Activated T-helper 2 cell treated with anti-CD3 and anti-CD28 coated beads, Interferon-gamma antibody, Interleukin-2, Interleukin-4, amounts not matched to agents 10 μg/mL and 5 μg/mL and 100 μg/mL, durations not matched to agents 14 hours and 24 hours and 36 hours (primary cell): ENCODE results near the gene PIAS4. TPM values are rescaled to one million over a fixed set of nuclear protein-coding genes. Genes with fewer than 3 reads are reported as not detected.
"Not testable (repeated sequence)": the region's sequence is repeated elsewhere in the genome, so short reads cannot be mapped to it uniquely, and the experiment has no call there.

Experiments
- DNase-seq: peaks from one replicate; pipeline ENCODE4 v3.0.0; 2021; ENCODE audit warnings: low spot score
- H3K27ac Mint-ChIP-seq: one replicate; pipeline ENCODE4 v1.8.0; 2021; ENCODE audit warnings: mixed read lengths
- H3K27me3 Mint-ChIP-seq: one replicate; pipeline ENCODE4 v1.8.0; 2021; ENCODE audit warnings: low read depth, mixed read lengths
- H3K36me3 Mint-ChIP-seq: one replicate; pipeline ENCODE4 v1.8.0; 2021; ENCODE audit warnings: low read depth, mixed read lengths
- H3K4me1 Mint-ChIP-seq: one replicate; pipeline ENCODE4 v1.8.0; 2021; ENCODE audit warnings: low read depth, mixed read lengths
- H3K4me3 Mint-ChIP-seq: one replicate; pipeline ENCODE4 v1.8.0; 2021; ENCODE audit warnings: low read depth, mild to moderate bottlenecking, moderate library complexity, mixed read lengths
- H3K9me3 Mint-ChIP-seq: one replicate; pipeline ENCODE4 v1.8.0; 2021; ENCODE audit warnings: mixed read lengths
- intact Hi-C: fragments of 100-400 bp; cut with micrococcal nuclease; formaldehyde crosslinking; loops from one replicate; pipeline ENCODE4 v1.15.1; 2023
- total RNA-seq: library from RNA; stranded (reverse); gene quantifications from 2 replicates; pipeline ENCODE4 v1.2.3, GENCODE V29; 2022

The PIAS4 gene, protein sequence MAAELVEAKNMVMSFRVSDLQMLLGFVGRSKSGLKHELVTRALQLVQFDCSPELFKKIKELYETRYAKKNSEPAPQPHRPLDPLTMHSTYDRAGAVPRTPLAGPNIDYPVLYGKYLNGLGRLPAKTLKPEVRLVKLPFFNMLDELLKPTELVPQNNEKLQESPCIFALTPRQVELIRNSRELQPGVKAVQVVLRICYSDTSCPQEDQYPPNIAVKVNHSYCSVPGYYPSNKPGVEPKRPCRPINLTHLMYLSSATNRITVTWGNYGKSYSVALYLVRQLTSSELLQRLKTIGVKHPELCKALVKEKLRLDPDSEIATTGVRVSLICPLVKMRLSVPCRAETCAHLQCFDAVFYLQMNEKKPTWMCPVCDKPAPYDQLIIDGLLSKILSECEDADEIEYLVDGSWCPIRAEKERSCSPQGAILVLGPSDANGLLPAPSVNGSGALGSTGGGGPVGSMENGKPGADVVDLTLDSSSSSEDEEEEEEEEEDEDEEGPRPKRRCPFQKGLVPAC
- total RNA-seq, result 31.5 and 36.3 TPM in 2 replicates

DNA sequence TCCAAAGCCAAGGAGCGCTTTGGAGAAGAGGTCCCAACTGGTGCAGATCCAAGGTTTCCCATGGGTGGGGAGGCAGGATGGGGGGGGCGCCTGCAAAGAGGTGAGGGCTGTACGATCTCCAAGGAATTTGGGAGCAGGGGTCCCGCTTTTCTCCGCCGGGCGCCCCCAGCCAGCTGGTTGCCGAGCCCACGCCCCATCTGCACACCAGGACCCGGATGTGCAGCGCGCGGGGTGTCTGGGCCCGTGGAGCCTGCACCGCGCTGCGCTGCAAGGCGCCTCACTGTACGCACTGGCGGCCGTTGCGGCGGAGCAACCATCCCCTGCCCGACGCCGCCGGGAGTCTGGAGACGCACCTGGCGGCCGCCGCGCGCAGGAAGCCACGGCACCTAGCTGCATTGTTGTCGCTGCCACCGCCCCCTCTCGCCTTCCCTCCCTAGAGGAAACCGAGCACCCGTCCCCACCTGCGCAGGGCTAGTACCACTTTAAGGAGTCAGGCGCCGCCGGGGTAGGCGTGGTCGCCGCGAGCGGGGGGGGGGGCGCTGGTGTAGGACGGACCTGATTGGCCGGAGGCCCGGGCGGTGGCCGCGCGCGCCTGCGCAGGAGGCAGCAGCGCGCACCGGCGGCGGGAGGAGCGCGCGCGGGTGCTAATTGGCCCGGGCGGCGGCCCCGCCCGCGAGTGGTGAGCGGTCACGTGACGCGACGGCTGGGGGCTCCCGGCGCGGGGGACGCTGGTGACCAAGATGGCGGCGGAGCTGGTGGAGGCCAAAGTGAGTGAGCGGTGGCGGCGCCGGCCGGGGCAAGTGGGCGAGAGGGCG, at the start of gene PIAS4:
Gene PIAS4 (plus strand): TSS at position 716 of the 815 bp plus-strand sequence. CDS start 25 bp downstream, at position 741.
- H3K36me3 Mint-ChIP-seq, result peaks cover 6% of the 10 kb centered on the region
- H3K4me3 Mint-ChIP-seq, result peak within 1 kb of the TSS; percentile 86
- H3K27ac Mint-ChIP-seq, result peak within 1 kb of the TSS; percentile 73
- intact Hi-C loops, result loop anchor here (1.0 to 10.0 kb wide), 5 partner anchors 17 to 175 kb away; partner anchors contain the start of genes ANKRD24, EEF2, MAP2K2 and SIRT6
- H3K9me3 Mint-ChIP-seq, result no peaks in the 10 kb centered on the region
- DNase-seq, result peak; percentile 94
- H3K4me1 Mint-ChIP-seq, result peaks cover 8% of the 10 kb centered on the region
- H3K27me3 Mint-ChIP-seq, result no peaks in the 10 kb centered on the region

DNA sequence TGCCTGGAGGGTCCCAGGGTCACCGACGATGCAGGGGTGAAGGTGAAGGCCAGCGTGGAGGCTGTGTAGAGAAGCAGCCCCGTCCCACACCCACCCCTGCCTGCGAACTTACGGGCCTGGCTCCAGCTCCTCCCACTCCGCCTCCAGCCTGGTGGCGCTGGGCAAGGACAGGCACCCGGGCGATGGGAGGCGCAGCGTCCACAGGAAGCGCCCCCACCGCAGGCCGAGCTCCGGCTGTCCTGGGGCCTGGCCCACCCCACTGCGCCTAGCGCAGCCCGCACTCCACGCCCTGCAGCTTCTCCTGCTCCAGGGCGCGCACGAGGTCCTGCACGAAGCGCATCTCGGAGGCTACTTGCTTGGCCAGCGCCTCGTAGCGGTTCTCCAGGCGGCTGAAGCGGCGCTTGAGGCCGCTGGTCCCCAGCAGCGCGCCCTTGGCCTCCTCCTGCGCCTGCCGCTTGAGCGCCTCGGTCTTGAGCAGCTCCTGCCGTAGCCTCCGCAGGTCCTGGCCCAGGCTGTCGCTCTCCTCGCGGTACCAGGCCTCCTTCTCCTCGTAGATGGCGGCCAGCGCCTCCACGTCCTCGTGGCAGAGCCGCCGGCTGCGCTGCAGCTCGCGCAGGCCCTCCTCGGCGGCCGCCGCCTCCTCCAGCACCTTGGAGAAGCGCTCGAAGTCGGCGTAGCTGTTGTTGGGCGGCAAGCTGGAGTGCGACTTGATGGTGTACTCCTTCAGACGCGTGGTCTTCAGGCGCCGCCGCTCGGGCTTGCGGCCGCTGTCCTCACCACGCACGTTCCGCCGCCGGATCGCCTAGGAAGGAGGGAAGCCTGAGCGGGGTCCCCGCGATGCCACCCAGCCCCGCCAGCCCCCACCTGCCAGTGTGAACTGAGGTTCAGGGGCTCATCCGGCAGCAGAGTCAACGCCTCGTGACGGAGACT, 48.4 kb upstream of the PIAS4 start:
- Mint-ChIP-seq H3K27me3 (no peaks in the 10 kb centered on the region), H3K36me3 (peaks cover 25% of the 10 kb centered on the region), H3K4me1 (no peaks in the 10 kb centered on the region), H3K9me3 (no peaks in the 10 kb centered on the region), H3K4me3 (no peak overlapping the region), H3K27ac (no peak overlapping the region)
- no peak for DNase-seq
- intact Hi-C loops, result no loop called here

DNA sequence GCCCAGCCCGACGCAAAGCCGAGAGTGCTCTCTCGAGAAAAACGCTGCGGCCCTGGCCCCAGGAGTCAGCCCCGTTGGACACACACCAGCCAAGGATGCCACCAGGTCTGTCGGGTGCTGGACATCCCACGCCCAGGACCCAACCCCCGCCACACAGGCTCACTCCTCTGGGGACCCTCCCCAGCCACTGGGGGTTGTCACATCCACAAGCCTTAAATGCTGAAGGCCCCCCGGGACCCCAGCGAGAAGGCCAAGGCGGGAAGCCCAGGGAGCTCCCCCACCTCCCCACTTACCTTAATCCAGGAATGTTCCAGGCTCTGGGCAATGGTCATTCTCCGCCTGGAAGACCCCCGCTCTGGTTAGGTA, 47.8 kb upstream of the PIAS4 start:
- Mint-ChIP-seq H3K4me1 (no peaks in the 10 kb centered on the region), H3K27me3 (no peaks in the 10 kb centered on the region), H3K9me3 (no peaks in the 10 kb centered on the region), H3K4me3 (no peak overlapping the region), H3K36me3 (peaks cover 29% of the 10 kb centered on the region), H3K27ac (no peak overlapping the region)
- no peak for DNase-seq
- intact Hi-C loops, result no loop called here

DNA sequence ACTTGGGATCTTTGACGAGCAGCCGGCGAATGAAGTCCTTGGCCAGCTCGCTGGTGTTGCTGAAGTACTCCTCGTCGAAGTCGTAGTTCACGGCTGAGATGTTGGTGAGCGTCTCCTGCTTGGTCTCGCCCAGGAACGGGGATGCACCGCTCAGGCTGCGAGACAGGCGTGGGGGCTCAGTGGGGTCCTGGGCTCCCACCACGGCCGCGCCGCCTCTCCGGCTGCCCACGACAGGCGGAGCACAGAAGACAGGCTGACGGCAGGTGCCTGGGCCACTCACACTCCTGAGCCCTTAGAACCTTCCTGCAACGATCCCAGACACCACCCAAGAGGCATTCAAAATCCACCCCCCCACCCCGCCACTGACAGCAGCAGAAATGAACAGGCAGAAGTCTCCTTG, 46.5 kb upstream of the PIAS4 start:
- DNase-seq, result no peak
- peaks cover 35% of the 10 kb centered on the region for H3K36me3 Mint-ChIP-seq

DNA sequence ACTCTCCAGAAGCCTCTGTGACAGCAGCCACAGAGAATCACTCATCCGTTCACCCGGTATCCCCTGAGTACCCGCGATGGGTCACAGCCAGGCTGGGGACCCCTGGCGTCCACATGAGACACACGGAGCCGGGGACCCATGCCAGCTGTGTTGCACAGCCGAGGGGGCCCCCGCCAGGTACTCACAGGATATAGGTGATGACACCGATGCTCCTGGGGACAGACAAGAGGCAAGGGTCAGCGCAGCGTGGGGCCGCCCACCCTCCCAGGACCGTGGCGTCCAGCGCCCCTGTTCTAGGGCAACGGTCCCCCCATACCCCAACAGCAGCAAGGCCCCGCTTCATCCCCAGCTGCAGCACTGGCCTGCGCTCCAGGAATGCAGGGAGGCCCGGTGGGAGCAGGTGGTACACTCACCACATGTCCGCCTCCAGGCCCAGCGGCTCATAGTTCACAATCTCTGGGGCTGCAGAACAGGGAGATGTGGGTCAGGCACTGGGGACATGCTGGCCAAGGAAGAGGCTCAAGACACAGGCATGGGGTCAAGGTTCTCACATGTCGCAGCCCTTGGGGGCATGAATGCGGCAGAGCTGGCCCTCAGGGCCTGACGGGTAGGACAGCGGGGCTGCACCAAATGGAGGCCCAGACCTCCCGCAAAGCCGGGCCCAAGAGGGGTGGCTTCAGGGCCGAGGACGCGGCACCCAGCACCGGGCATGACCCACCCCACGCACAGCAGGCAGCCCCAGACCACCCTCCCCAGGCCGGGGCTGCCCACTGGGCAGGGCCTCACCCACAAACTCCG, 43.9 kb upstream of the PIAS4 start:
- Mint-ChIP-seq H3K36me3 (peaks cover 42% of the 10 kb centered on the region), H3K4me3 (no peak overlapping the region), H3K27ac (no peak overlapping the region), H3K4me1 (no peaks in the 10 kb centered on the region), H3K9me3 (no peaks in the 10 kb centered on the region), H3K27me3 (no peaks in the 10 kb centered on the region)
- DNase-seq, result no peak
- intact Hi-C loops, result no loop called here

More for the DNA sequence above, 46.5 kb upstream of the PIAS4 start:
- Mint-ChIP-seq H3K27me3 (no peaks in the 10 kb centered on the region), H3K4me3 (no peak overlapping the region), H3K4me1 (no peaks in the 10 kb centered on the region), H3K9me3 (no peaks in the 10 kb centered on the region), H3K27ac (no peak overlapping the region)
- intact Hi-C loops, result no loop called here

DNA sequence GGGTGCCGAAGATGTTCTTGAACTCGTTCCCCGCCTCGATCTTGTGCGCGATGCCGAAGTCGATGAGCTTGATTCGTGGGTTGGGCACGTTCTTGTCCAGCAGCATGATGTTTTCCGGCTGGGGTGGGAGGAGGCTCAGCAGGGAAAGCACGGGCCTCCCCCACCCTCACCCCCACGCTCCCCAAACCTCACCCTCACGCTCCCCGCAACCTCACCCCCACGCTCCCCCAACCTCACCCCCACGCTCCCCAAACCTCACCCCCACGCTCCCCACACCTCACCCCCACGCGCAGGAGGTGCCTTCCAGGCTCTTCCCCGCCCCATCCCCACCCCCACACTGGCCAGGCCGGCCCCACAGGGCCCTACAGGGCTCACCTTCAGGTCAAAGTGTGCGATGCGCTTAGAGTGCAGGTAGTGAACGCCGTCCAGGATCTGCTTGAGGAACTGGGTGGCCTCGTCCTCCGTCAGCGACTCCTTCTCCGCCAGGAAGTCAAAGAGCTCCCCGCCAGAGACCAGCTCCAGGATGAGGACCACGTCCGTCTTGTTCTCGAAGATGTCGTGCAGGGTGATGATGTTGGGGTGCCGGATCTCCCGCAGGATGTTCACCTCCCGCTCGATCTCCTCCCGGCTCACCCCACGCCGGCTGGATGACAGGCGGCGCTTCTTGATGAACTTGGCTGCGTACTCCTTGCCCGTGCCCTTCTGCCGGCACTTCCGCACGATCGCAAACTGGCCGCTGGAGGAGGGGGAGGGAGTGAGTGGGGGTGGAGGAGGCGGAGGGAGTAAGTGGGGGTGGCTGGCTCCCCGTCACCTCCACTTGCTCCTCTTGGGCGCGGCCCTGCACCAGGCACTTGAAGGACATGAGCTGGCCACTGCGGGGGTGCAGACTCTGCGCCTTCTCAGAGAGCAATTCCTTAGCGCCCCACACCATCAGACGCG, 43.0 kb upstream of the PIAS4 start:
- Mint-ChIP-seq H3K27me3 (no peaks in the 10 kb centered on the region), H3K36me3 (peaks cover 51% of the 10 kb centered on the region), H3K9me3 (no peaks in the 10 kb centered on the region), H3K4me1 (peaks cover 4% of the 10 kb centered on the region), H3K4me3 (no peak overlapping the region), H3K27ac (no peak overlapping the region)
- DNase-seq, result no peak
- intact Hi-C loops, result no loop called here

DNA sequence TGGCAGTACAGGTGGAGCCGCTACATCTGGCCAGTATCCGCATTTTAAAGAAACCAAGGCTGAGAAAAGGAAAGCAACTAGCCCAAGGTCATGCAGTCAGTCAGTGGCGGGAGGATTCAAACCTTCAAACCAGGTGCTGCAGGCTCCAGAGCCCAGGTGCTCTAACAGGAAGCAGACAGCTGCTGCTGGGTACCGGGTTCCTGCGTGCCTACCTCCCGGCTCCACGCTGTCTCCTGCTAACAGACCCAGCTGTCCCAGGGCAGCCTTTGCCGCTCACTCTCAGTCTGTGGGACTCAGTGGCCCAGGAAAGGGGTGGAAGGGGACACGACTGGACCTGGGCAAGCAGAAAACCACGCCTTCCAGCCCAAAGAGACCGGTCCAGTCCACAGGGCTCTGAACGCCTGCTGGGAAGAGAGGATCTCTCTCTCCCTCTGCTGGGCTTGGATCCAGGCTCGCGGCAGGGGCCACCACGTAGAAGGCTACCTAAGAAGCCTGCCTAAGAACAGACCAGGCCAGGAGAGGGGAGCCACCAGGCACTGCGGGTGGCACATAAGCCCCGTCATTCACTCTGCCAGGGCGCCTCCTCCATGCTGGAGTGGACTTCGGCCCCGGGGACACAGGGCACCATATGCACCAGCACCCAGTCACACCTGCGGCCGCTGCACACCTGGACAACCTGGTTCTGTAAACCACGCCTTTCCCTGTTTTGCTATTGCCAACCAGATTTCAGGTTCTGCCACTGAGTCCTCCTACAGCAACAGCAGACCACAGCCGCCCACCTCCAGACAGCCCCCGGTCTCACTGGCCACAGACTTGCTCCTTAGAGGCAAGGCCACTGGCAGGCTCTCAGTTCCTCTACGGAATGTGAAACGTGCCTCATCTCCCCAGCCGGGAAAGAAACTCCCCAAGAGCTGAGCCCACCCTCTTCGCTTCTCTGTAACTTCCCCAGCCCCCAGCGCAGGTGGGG, 41.2 kb upstream of the PIAS4 start:
- peaks cover 52% of the 10 kb centered on the region for H3K36me3 Mint-ChIP-seq
- H3K27me3 Mint-ChIP-seq, result no peaks in the 10 kb centered on the region
- no peak for DNase-seq
- H3K9me3 Mint-ChIP-seq, result no peaks in the 10 kb centered on the region
- no peak overlapping the region for H3K27ac Mint-ChIP-seq
- H3K4me1 Mint-ChIP-seq, result peaks cover 16% of the 10 kb centered on the region
- no peak overlapping the region for H3K4me3 Mint-ChIP-seq
- intact Hi-C loops, result no loop called here

DNA sequence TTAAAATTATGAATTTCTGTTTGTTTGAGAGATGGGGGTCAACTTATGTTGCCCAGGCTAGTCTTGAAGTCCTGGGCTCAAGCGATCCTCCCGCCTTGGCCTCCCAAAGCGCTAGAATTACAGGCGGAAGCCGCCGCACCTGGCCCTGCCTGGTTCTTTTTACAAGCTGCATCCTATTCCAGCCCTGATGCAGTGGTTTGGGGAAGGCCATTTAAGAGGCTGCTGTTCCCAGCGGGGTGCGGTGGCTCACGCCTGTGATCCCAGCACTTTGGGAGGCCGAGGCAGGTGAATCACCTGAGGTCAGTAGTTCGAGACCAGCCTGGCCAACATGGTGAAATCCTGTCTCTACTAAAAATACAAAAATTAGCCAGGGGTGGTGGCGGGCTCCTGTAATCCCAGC, 39.6 kb upstream of the PIAS4 start:
- H3K27me3 Mint-ChIP-seq, H3K4me3 Mint-ChIP-seq, H3K27ac Mint-ChIP-seq, H3K9me3 Mint-ChIP-seq, DNase-seq, intact Hi-C loops: not testable (repeated sequence)
- Mint-ChIP-seq H3K36me3 (peaks cover 45% of the 10 kb centered on the region), H3K4me1 (peaks cover 17% of the 10 kb centered on the region)

DNA sequence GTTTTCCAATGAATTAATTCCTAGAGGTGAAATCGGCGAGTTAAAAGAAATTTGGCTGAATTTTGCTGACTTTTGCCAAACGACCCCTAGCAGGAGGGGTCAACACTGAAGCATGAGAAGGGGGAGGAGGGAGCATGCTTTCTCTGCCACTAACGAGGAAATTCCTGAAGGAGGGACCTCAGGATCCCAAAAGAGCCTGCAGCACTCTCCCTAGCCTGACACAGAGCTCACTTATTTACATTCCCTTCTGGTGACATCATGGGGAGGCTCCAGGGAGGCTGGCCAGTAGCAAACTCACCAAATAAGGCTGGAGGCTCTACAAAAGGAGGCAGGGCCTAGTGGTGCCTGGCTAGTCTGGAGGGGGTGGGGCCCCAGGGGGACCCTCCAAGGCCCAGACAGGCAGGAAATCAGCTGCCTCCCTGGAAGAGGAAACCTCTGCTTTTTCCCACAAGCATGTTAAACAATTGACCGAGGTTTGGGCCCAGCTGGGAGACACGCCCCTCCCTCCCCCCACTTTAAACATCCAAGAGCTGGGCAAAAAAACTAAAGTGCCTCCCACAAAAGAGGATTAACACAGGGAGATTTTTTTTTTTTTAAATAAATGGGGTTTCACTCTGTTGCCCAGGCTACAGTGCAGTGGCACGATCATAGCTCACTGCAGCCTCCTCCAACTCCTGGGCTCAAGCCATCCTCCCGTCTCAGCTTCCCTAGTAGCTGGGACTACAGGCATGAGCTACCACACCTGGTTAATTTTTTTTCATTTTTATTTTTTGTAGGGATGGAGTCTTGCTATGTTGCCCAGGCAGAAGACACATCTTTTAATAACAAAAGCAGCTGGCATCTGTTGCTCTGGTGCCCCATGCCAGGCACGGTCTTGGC, 38.7 kb upstream of the PIAS4 start:
- peak overlapping the region; percentile 91 for H3K4me3 Mint-ChIP-seq
- H3K4me1 Mint-ChIP-seq, result peaks cover 17% of the 10 kb centered on the region

More for the DNA sequence above, 38.7 kb upstream of the PIAS4 start:
- no peaks in the 10 kb centered on the region for H3K9me3 Mint-ChIP-seq
- H3K36me3 Mint-ChIP-seq, result peaks cover 37% of the 10 kb centered on the region
- intact Hi-C loops, result no loop called here
- DNase-seq, result no peak
- no peaks in the 10 kb centered on the region for H3K27me3 Mint-ChIP-seq
- no peak overlapping the region for H3K27ac Mint-ChIP-seq
